ENCODE data around the gene MAMSTR. TPM values are rescaled to one million over a fixed set of nuclear protein-coding genes. Genes with fewer than 3 reads are reported as not detected.

MAMSTR gene
- total RNA-seq (2022; extraction: Qiagen RNA extraction; ENCODE audit: low read depth): 0.26 to 0.72 TPM (median 0.41 TPM) in 5 replicates

GRCh38 chr19:48719263-48720171 is at the start of gene MAMSTR:
TSS of gene MAMSTR (minus strand) at chr19:48719725. CDS start at chr19:48719031, 694 bp downstream.

GRCh38 chr19:48755084-48755641 is 35.6 kb upstream of the MAMSTR start, which contains the start of gene FGF21:
TSS of gene FGF21 (plus strand) at chr19:48755524. CDS start at chr19:48756237, 713 bp downstream.

GRCh38 chr19:48752496-48753365 is 33.2 kb upstream of the MAMSTR start, which contains the start of gene FUT1:
TSS of gene FUT1 (minus strand) at chr19:48752641. CDS start at chr19:48751281, 1,360 bp downstream.

GRCh38 chr19:48746738-48747575 is 27.4 kb upstream of the MAMSTR start, which contains the start of gene IZUMO1:
TSS of gene IZUMO1 (minus strand) at chr19:48746909. CDS start at chr19:48745859, 1,050 bp downstream.

GRCh38 chr19:48740164-48740972 is 20.8 kb upstream of the MAMSTR start, which contains the start of gene RASIP1:
TSS of gene RASIP1 (minus strand) at chr19:48740610. CDS start at chr19:48740282, 328 bp downstream.

GRCh38 chr19:48695743-48696352 is 23.7 kb downstream of the MAMSTR start, which contains the start of gene FUT2:
TSS of gene FUT2 (plus strand) at chr19:48695971. CDS start at chr19:48702957, 6,986 bp downstream.

GRCh38 chr19:48672994-48673393 is 46.5 kb downstream of the MAMSTR start, which contains the start of gene NTN5:
TSS of gene NTN5 (minus strand) at chr19:48673017. CDS start at chr19:48670986, 2,031 bp downstream.

Other genes with a start within 250 kb of the MAMSTR start
- 2.1 to 4.7 TPM (median 4.2 TPM) in 5 replicates for gene LMTK3, start 207.9 kb downstream of the MAMSTR start, total RNA-seq (2022; extraction: Qiagen RNA extraction; ENCODE audit: low read depth)
- 14.1 to 20.7 TPM (median 15.9 TPM) in 5 replicates for gene SULT2B1, start 167.6 kb downstream of the MAMSTR start, total RNA-seq (2022; extraction: Qiagen RNA extraction; ENCODE audit: low read depth)
- gene SPACA4, start 113.0 kb downstream of the MAMSTR start, total RNA-seq (2022; extraction: Qiagen RNA extraction; ENCODE audit: low read depth): not detected in 5 replicates
- 0.17 to 0.27 TPM (median 0.24 TPM) in 4 of 5 replicates, not detected in the other for gene FAM83E, start 104.6 kb downstream of the MAMSTR start, total RNA-seq (2022; extraction: Qiagen RNA extraction; ENCODE audit: low read depth)
- 3,160 to 3,604 TPM (median 3,243 TPM) in 5 replicates for gene RPL18, start 100.5 kb downstream of the MAMSTR start, total RNA-seq (2022; extraction: Qiagen RNA extraction; ENCODE audit: low read depth)
- 9.4 to 16.7 TPM (median 15.5 TPM) in 5 replicates for gene SPHK2, start 100.2 kb downstream of the MAMSTR start, total RNA-seq (2022; extraction: Qiagen RNA extraction; ENCODE audit: low read depth)
- gene DBP, start 82.3 kb downstream of the MAMSTR start, total RNA-seq (2022; extraction: Qiagen RNA extraction; ENCODE audit: low read depth): 2.0 to 3.3 TPM (median 2.7 TPM) in 5 replicates
- gene CA11, start 73.5 kb downstream of the MAMSTR start, total RNA-seq (2022; extraction: Qiagen RNA extraction; ENCODE audit: low read depth): 9.7 to 13.2 TPM (median 10.6 TPM) in 5 replicates
- 0.19 to 0.30 TPM (median 0.23 TPM) in 5 replicates for gene NTN5, start 46.7 kb downstream of the MAMSTR start, total RNA-seq (2022; extraction: Qiagen RNA extraction; ENCODE audit: low read depth)
- gene FUT2, start 23.8 kb downstream of the MAMSTR start, total RNA-seq (2022; extraction: Qiagen RNA extraction; ENCODE audit: low read depth): not detected in 5 replicates
- 0.29 to 0.75 TPM (median 0.46 TPM) in 5 replicates for gene RASIP1, start 20.9 kb upstream of the MAMSTR start, total RNA-seq (2022; extraction: Qiagen RNA extraction; ENCODE audit: low read depth)
- not detected in 5 replicates for gene IZUMO1, start 27.2 kb upstream of the MAMSTR start, total RNA-seq (2022; extraction: Qiagen RNA extraction; ENCODE audit: low read depth)
- gene FUT1, start 32.9 kb upstream of the MAMSTR start, total RNA-seq (2022; extraction: Qiagen RNA extraction; ENCODE audit: low read depth): 0.06 to 0.13 TPM (median 0.07 TPM) in 5 replicates
- not detected in 5 replicates for gene FGF21, start 35.8 kb upstream of the MAMSTR start, total RNA-seq (2022; extraction: Qiagen RNA extraction; ENCODE audit: low read depth)
- 47.2 to 60.5 TPM (median 56.7 TPM) in 5 replicates for gene BCAT2, start 91.3 kb upstream of the MAMSTR start, total RNA-seq (2022; extraction: Qiagen RNA extraction; ENCODE audit: low read depth)
- gene HSD17B14, start 116.8 kb upstream of the MAMSTR start, total RNA-seq (2022; extraction: Qiagen RNA extraction; ENCODE audit: low read depth): 13.4 to 17.0 TPM (median 14.8 TPM) in 5 replicates
- gene PLEKHA4, start 148.9 kb upstream of the MAMSTR start, total RNA-seq (2022; extraction: Qiagen RNA extraction; ENCODE audit: low read depth): 1.5 to 3.0 TPM (median 2.4 TPM) in 5 replicates
- gene PPP1R15A, start 152.7 kb upstream of the MAMSTR start, total RNA-seq (2022; extraction: Qiagen RNA extraction; ENCODE audit: low read depth): 98.8 to 159 TPM (median 116 TPM) in 5 replicates
- gene TULP2, start 179.0 kb upstream of the MAMSTR start, total RNA-seq (2022; extraction: Qiagen RNA extraction; ENCODE audit: low read depth): not detected in 5 replicates
- 180 to 229 TPM (median 200 TPM) in 5 replicates for gene NUCB1, start 180.6 kb upstream of the MAMSTR start, total RNA-seq (2022; extraction: Qiagen RNA extraction; ENCODE audit: low read depth)
- gene DHDH, start 214.0 kb upstream of the MAMSTR start, total RNA-seq (2022; extraction: Qiagen RNA extraction; ENCODE audit: low read depth): 1.1 to 2.1 TPM (median 1.5 TPM) in 5 replicates
- gene BAX, start 235.2 kb upstream of the MAMSTR start, total RNA-seq (2022; extraction: Qiagen RNA extraction; ENCODE audit: low read depth): 272 to 404 TPM (median 350 TPM) in 5 replicates
- 18,656 to 25,483 TPM (median 19,849 TPM) in 5 replicates for gene FTL, start 245.6 kb upstream of the MAMSTR start, total RNA-seq (2022; extraction: Qiagen RNA extraction; ENCODE audit: low read depth)

All from A549 treated with RU486 at 1 μM for 4 hours (cell line).